Adrenal gland (tissue), 5 donors: ENCODE measurements around the gene CD72.

ENCODE experiments used
- POLR2A ChIP-seq, 2 donors: fragments of 450-650 bp; IDR thresholded peaks; one replicate each; pipeline ENCODE4 v1.6.1; 2017; ENCODE audit warnings: antibody characterized with exemption in 2 of 2, mild to moderate bottlenecking in 2 of 2, moderate library complexity in 1 of 2
- TF ChIP-seq, protein P1 (sequence below), 6 experiments: fragments of 450-650 bp in 4 of 6; fragments of 200-600 bp in 2 of 6; sonication (generic) in 1 of 6; IDR thresholded peaks; 1 replicate in 5 of 6; 2 replicates in 1 of 6; pipeline versions ENCODE4 v1.5.1 to v1.8.0; 2016 to 2021; ENCODE audit warnings: antibody characterized with exemption in 6 of 6, mild to moderate bottlenecking in 2 of 6, moderate library complexity in 1 of 6
- donor health status: DM: no; HTN: no; CAD: no.

GRCh38 chr9:35661756-35662350 is 43.6 kb upstream of the CD72 start:
- TF ChIP-seq POLR2A (IDR thresholded peaks at IDR 0.05) = no peak
- TF ChIP-seq, protein P1, sequence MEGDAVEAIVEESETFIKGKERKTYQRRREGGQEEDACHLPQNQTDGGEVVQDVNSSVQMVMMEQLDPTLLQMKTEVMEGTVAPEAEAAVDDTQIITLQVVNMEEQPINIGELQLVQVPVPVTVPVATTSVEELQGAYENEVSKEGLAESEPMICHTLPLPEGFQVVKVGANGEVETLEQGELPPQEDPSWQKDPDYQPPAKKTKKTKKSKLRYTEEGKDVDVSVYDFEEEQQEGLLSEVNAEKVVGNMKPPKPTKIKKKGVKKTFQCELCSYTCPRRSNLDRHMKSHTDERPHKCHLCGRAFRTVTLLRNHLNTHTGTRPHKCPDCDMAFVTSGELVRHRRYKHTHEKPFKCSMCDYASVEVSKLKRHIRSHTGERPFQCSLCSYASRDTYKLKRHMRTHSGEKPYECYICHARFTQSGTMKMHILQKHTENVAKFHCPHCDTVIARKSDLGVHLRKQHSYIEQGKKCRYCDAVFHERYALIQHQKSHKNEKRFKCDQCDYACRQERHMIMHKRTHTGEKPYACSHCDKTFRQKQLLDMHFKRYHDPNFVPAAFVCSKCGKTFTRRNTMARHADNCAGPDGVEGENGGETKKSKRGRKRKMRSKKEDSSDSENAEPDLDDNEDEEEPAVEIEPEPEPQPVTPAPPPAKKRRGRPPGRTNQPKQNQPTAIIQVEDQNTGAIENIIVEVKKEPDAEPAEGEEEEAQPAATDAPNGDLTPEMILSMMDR (IDR thresholded peaks at IDR 0.05) = no peak
